ENCODE results near the gene HGD. TPM values are rescaled to one million over a fixed set of nuclear protein-coding genes. Genes with fewer than 3 reads are reported as not detected.
"Not testable (repeated sequence)": the region's sequence is repeated elsewhere in the genome, so short reads cannot be mapped to it uniquely, and the experiment has no call there.

HGD gene
- total RNA-seq, 2 donors from 2014 or later, result 14.2 to 14.3 TPM

DNA sequence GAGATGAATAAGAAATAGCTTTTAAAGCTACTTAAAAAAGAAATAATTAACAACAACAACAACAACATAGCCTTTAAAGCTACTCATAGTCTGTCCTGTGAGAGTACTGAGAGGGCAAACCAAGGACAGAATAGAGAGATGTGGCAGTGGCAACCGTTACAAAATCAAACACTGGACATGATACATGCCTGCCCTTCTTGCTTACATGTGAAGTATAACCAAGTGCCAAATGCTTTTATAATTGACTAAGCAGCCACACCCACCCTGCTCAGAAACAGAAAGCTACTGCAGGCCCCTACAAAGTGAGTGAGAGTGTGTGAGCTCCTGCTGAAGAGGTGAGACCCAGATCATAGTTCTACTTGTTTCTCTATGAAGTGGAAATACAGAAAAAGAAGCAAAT is 47.5 kb downstream of the HGD start:
- TF ChIP-seq, protein P1, sequence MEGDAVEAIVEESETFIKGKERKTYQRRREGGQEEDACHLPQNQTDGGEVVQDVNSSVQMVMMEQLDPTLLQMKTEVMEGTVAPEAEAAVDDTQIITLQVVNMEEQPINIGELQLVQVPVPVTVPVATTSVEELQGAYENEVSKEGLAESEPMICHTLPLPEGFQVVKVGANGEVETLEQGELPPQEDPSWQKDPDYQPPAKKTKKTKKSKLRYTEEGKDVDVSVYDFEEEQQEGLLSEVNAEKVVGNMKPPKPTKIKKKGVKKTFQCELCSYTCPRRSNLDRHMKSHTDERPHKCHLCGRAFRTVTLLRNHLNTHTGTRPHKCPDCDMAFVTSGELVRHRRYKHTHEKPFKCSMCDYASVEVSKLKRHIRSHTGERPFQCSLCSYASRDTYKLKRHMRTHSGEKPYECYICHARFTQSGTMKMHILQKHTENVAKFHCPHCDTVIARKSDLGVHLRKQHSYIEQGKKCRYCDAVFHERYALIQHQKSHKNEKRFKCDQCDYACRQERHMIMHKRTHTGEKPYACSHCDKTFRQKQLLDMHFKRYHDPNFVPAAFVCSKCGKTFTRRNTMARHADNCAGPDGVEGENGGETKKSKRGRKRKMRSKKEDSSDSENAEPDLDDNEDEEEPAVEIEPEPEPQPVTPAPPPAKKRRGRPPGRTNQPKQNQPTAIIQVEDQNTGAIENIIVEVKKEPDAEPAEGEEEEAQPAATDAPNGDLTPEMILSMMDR (IDR thresholded peaks at IDR 0.05), result no peak
- no peak for TF ChIP-seq POLR2A (IDR thresholded peaks at IDR 0.05)
- no peaks in the 10 kb centered on the region for H3K9me3 ChIP-seq
- H3K27ac ChIP-seq, result no peak overlapping the region
- 0% methylated on average over 1 of the region's 1 CpG for WGBS, 2 donors
- DNase-seq (no peak), ATAC-seq (no peak)
- no peaks in the 10 kb centered on the region for H3K4me1 ChIP-seq
- intact Hi-C loops (cut with DNase I), result no loop called here
- H3K27me3 ChIP-seq, result no peaks in the 10 kb centered on the region
- H3K36me3 ChIP-seq (replicated peaks in 1 of 2; ENCODE audit: insufficient read depth in 1 of 2, low read depth in 2 of 2), result peaks cover 0 to 2% of the 10 kb centered on the region in 2 donors
- no peak overlapping the region for H3K4me3 ChIP-seq

GRCh38 chr3:120625159-120625586 is 56.9 kb downstream of the HGD start:
- TF ChIP-seq, protein P1 (IDR thresholded peaks at IDR 0.05), result no peak
- no peak for TF ChIP-seq POLR2A (IDR thresholded peaks at IDR 0.05)
- intact Hi-C loops (cut with DNase I), result no loop called here
- ATAC-seq (peak; percentile 24), DNase-seq (peak in 1 of 4 donors; percentile 13)
- peaks cover 0 to 2% of the 10 kb centered on the region in 2 donors for H3K36me3 ChIP-seq (replicated peaks in 1 of 2; ENCODE audit: insufficient read depth in 1 of 2, low read depth in 2 of 2)
- H3K27me3 ChIP-seq, result no peaks in the 10 kb centered on the region
- H3K4me3 ChIP-seq, result no peak overlapping the region
- H3K9me3 ChIP-seq, result peaks cover 0 to 15% (median 0%) of the 10 kb centered on the region in 3 donors
- no peaks in the 10 kb centered on the region for H3K4me1 ChIP-seq
- H3K27ac ChIP-seq, result no peak overlapping the region

- DNase-seq, result no peak
- no peak overlapping the region for H3K4me3 ChIP-seq
- intact Hi-C loops (cut with DNase I), result no loop called here
- no peak overlapping the region for H3K27ac ChIP-seq
- no peak for TF ChIP-seq POLR2A (IDR thresholded peaks at IDR 0.05)
- TF ChIP-seq, protein P1 (IDR thresholded peaks at IDR 0.05), result no peak
- peaks cover 0 to 2% of the 10 kb centered on the region in 2 donors for H3K36me3 ChIP-seq (replicated peaks in 1 of 2; ENCODE audit: insufficient read depth in 1 of 2, low read depth in 2 of 2)
- H3K27me3 ChIP-seq, result no peaks in the 10 kb centered on the region
- H3K9me3 ChIP-seq, result peaks cover 0 to 15% (median 0%) of the 10 kb centered on the region in 3 donors
- no peaks in the 10 kb centered on the region for H3K4me1 ChIP-seq
- ATAC-seq, result no peak
Measured at GRCh38 chr3:120623727-120624093, 58.3 kb downstream of the HGD start.

GRCh38 chr3:120622870-120623726 is 58.9 kb downstream of the HGD start:
- 80 to 84% methylated on average over 12 of the region's 12 CpGs for WGBS, 2 donors
- intact Hi-C loops (cut with DNase I), result no loop called here
- H3K36me3 ChIP-seq (replicated peaks in 1 of 2; ENCODE audit: insufficient read depth in 1 of 2, low read depth in 2 of 2), result peaks cover 0 to 2% of the 10 kb centered on the region in 2 donors
- no peak for ATAC-seq
- no peak overlapping the region for H3K4me3 ChIP-seq
- H3K9me3 ChIP-seq, result peaks cover 0 to 15% (median 0%) of the 10 kb centered on the region in 3 donors
- no peak for TF ChIP-seq POLR2A (IDR thresholded peaks at IDR 0.05)
- TF ChIP-seq, protein P1 (IDR thresholded peaks at IDR 0.05), result no peak
- no peak overlapping the region for H3K27ac ChIP-seq
- no peaks in the 10 kb centered on the region for H3K27me3 ChIP-seq
- DNase-seq, result no peak
- no peaks in the 10 kb centered on the region for H3K4me1 ChIP-seq

GRCh38 chr3:120622457-120622856 is 59.6 kb downstream of the HGD start:
- no peak for ATAC-seq
- DNase-seq, result no peak
- no peaks in the 10 kb centered on the region for H3K36me3 ChIP-seq (replicated peaks in 1 of 2; ENCODE audit: insufficient read depth in 1 of 2, low read depth in 2 of 2)
- intact Hi-C loops (cut with DNase I), result no loop called here
- H3K4me1 ChIP-seq, result no peaks in the 10 kb centered on the region
- no peak for TF ChIP-seq POLR2A (IDR thresholded peaks at IDR 0.05)
- TF ChIP-seq, protein P1 (IDR thresholded peaks at IDR 0.05), result no peak
- WGBS, 2 donors, result 64 to 72% methylated on average over 3 of the region's 3 CpGs
- no peaks in the 10 kb centered on the region for H3K27me3 ChIP-seq
- peaks cover 0 to 15% (median 0%) of the 10 kb centered on the region in 3 donors for H3K9me3 ChIP-seq
- H3K4me3 ChIP-seq, result no peak overlapping the region
- H3K27ac ChIP-seq, result no peak overlapping the region

DNA sequence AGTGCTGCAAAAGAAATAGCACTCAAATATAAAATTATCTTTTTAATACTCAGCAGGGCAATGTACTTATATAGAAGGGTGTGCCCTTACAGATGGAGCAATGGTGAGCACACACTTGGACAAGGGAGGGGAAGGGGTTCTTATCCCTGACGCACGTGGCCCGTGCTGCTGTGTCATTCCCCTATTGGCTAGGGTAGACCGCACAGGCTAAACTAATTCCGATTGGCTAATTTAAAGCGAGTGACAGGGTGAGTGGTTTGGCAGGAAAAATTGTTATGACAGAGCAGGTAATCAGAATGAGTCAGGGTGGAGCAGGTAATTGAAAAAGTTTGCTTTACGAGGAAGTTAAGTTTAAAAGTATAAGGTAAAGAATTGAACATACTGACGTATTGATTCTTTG is 65.3 kb downstream of the HGD start:
- H3K27ac ChIP-seq; ATAC-seq; H3K4me1 ChIP-seq; H3K9me3 ChIP-seq; H3K36me3 ChIP-seq (replicated peaks in 1 of 2; ENCODE audit: insufficient read depth in 1 of 2, low read depth in 2 of 2); H3K4me3 ChIP-seq; DNase-seq; intact Hi-C loops (cut with DNase I); H3K27me3 ChIP-seq: not testable (repeated sequence)
- WGBS, 2 donors, result 77 to 82% methylated on average over 8 of the region's 8 CpGs
